ENCODE results near the gene OMG.

OMG gene

GRCh38 chr17:31279401-31279800 is 17.6 kb downstream of the OMG start:
- no peak overlapping the region for H3K4me3 ChIP-seq (replicated peaks; ENCODE audit: low read depth, low read length)
- peak; percentile 62 for DNase-seq (ENCODE audit: low read depth)
- TF ChIP-seq CTCF (IDR thresholded peaks at IDR 0.05; ENCODE audit: low read length, missing control alignments): no peak

- no peak for TF ChIP-seq CTCF (IDR thresholded peaks at IDR 0.05; ENCODE audit: low read length, missing control alignments)
- DNase-seq (ENCODE audit: low read depth): peak; percentile 41
- no peak overlapping the region for H3K4me3 ChIP-seq (replicated peaks; ENCODE audit: low read depth, low read length)
These were observed 21.9 kb downstream of the OMG start for GRCh38 chr17:31275116-31275515.

GRCh38 chr17:31274252-31274651 is 22.8 kb downstream of the OMG start:
- peak; percentile 93 for DNase-seq (ENCODE audit: low read depth)
- no peak overlapping the region for H3K4me3 ChIP-seq (replicated peaks; ENCODE audit: low read depth, low read length)
- TF ChIP-seq CTCF (IDR thresholded peaks at IDR 0.05; ENCODE audit: low read length, missing control alignments): no peak

GRCh38 chr17:31273516-31273915 is 23.5 kb downstream of the OMG start:
- H3K4me3 ChIP-seq (replicated peaks; ENCODE audit: low read depth, low read length): no peak overlapping the region
- DNase-seq (ENCODE audit: low read depth): no peak
- TF ChIP-seq CTCF (IDR thresholded peaks at IDR 0.05; ENCODE audit: low read length, missing control alignments): no peak

- H3K4me3 ChIP-seq (replicated peaks; ENCODE audit: low read depth, low read length): no peak overlapping the region
- TF ChIP-seq CTCF (IDR thresholded peaks at IDR 0.05; ENCODE audit: low read length, missing control alignments): no peak
- DNase-seq (ENCODE audit: low read depth): no peak
These were observed 24.2 kb downstream of the OMG start for GRCh38 chr17:31272803-31273202.

GRCh38 chr17:31272236-31272635 is 24.8 kb downstream of the OMG start:
- no peak for TF ChIP-seq CTCF (IDR thresholded peaks at IDR 0.05; ENCODE audit: low read length, missing control alignments)
- no peak overlapping the region for H3K4me3 ChIP-seq (replicated peaks; ENCODE audit: low read depth, low read length)
- no peak for DNase-seq (ENCODE audit: low read depth)

GRCh38 chr17:31269578-31269983 is 27.5 kb downstream of the OMG start:
- no peak for TF ChIP-seq CTCF (IDR thresholded peaks at IDR 0.05; ENCODE audit: low read length, missing control alignments)
- peak; percentile 95 for DNase-seq (ENCODE audit: low read depth)
- H3K4me3 ChIP-seq (replicated peaks; ENCODE audit: low read depth, low read length): no peak overlapping the region
